Hepatocyte (in vitro differentiated cells): ENCODE data around the gene NTHL1.

Experiments
- CTCF ChIP-seq: fragments of 200-600 bp; sonication (generic); IDR thresholded peaks from 2 replicates; pipeline ENCODE4 v1.5.1; 2016; ENCODE audit warnings: antibody characterized with exemption, mild to moderate bottlenecking; ENCODE audit not compliant: poor library complexity
- EZH2 ChIP-seq: fragments of 200-600 bp; sonication (generic); IDR thresholded peaks from 2 replicates; pipeline ENCODE4 v1.6.1; 2016; ENCODE audit warnings: antibody characterized with exemption, mild to moderate bottlenecking, borderline replicate concordance

- TF ChIP-seq CTCF (no peak), EZH2 (no peak)
Observed at GRCh38 chr16:1997494-1998359, 49.9 kb downstream of the NTHL1 start.
